K562 (cell line): Measurements from ENCODE around the gene DISC1. TPM values are rescaled to one million over a fixed set of nuclear protein-coding genes. Genes with fewer than 3 reads are reported as not detected.

Experiments
- ATF1 ChIP-seq, 2 experiments: fragments of 450-650 bp in 1 of 2; IDR thresholded peaks; 2 replicates each; pipeline ENCODE4 v1.6.1; 2016; ENCODE audit warnings: missing compliant biosample characterization in 1 of 2, missing genetic modification characterization in 1 of 2
- BHLHE40 ChIP-seq: IDR thresholded peaks from 2 replicates; pipeline ENCODE4 v1.6.1; 2011; ENCODE audit warnings: low read length, improper control_type of control experiment
- CREB5 ChIP-seq: fragments of 250-450 bp; sonication (Bioruptor Pico); IDR thresholded peaks from 2 replicates; pipeline ENCODE4 v1.5.0; 2020; ENCODE audit warnings: mild to moderate bottlenecking
- CSDE1 ChIP-seq, 2 experiments: fragments of 450-650 bp; IDR thresholded peaks; 2 replicates each; pipeline ENCODE4 v1.6.1; 2016; ENCODE audit warnings: mild to moderate bottlenecking in 1 of 2
- EHMT2 ChIP-seq: fragments of 450-650 bp; IDR thresholded peaks from 2 replicates; pipeline ENCODE4 v1.6.1; 2018; ENCODE audit warnings: antibody characterized with exemption
- FIP1L1 ChIP-seq: fragments of 200-400 bp; formaldehyde crosslinking; IDR thresholded peaks from 2 replicates; pipeline ENCODE4 v1.6.1; 2018; ENCODE audit warnings: mild to moderate bottlenecking, low read depth, low read length; ENCODE audit not compliant: poor library complexity, severe bottlenecking
- FOSL1 ChIP-seq: fragments of 200-800 bp; sonication (Bioruptor generic); conservative IDR thresholded peaks from 2 replicates; pipeline ENCODE4 v1.6.1; 2016; ENCODE audit warnings: missing genetic modification characterization, missing compliant biosample characterization
- FOXJ2 ChIP-seq: fragments of 200-800 bp; sonication (Bioruptor generic); IDR thresholded peaks from 2 replicates; pipeline ENCODE4 v1.6.1; 2016; ENCODE audit warnings: missing genetic modification characterization, missing compliant biosample characterization
- JUN ChIP-seq, 2 experiments: sonication (generic) in 1 of 2; formaldehyde crosslinking in 1 of 2; IDR thresholded peaks; 2 replicates each; pipeline versions ENCODE4 v1.6.1 to v1.8.0; 2012 to 2022; ENCODE audit warnings: borderline replicate concordance in 2 of 2, mild to moderate bottlenecking in 2 of 2, improper control_type of control experiment in 1 of 2, low read depth in 1 of 2, low read length in 1 of 2, missing genetic modification reagents in 1 of 2
- KAT2B ChIP-seq: IDR thresholded peaks from one replicate; pipeline ENCODE4 v1.6.1; 2012; ENCODE audit warnings: low read depth, mild to moderate bottlenecking, control low read depth, inconsistent platforms, low read length, moderate library complexity
- KDM2B ChIP-seq: fragments of 250-450 bp; sonication (Bioruptor Pico); IDR thresholded peaks from 2 replicates; pipeline ENCODE4 v1.8.0; 2021; ENCODE audit warnings: mild to moderate bottlenecking, moderate library complexity
- MCM3 ChIP-seq: fragments of 450-650 bp; IDR thresholded peaks from 2 replicates; pipeline ENCODE4 v1.6.1; 2016
- MITF ChIP-seq: IDR thresholded peaks from 2 replicates; pipeline ENCODE4 v1.6.1; 2014; ENCODE audit warnings: antibody characterized with exemption
- RBM17 ChIP-seq: fragments of 200-400 bp; formaldehyde crosslinking; IDR thresholded peaks from 2 replicates; pipeline ENCODE4 v1.6.1; 2017; ENCODE audit warnings: low read depth, mild to moderate bottlenecking, low read length, borderline replicate concordance
- SIX5 ChIP-seq, 2 experiments: IDR thresholded peaks; 2 replicates each; pipeline ENCODE4 v1.6.1; 2011; ENCODE audit warnings: low read length in 2 of 2, borderline replicate concordance in 1 of 2, low read depth in 1 of 2, mild to moderate bottlenecking in 1 of 2, moderate library complexity in 1 of 2; ENCODE audit not compliant: insufficient read depth in 1 of 2
- SRSF3 ChIP-seq: fragments of 200-400 bp; formaldehyde crosslinking; IDR thresholded peaks from 2 replicates; pipeline ENCODE4 v1.6.1; 2016; ENCODE audit warnings: mild to moderate bottlenecking, low read length, moderate library complexity; ENCODE audit not compliant: insufficient read depth
- THRA ChIP-seq: fragments of 450-650 bp; IDR thresholded peaks from 2 replicates; pipeline ENCODE4 v1.6.1; 2017; ENCODE audit warnings: mild to moderate bottlenecking, moderate library complexity
- WHSC1 ChIP-seq: IDR thresholded peaks from one replicate; pipeline ENCODE4 v1.6.1; 2012; ENCODE audit warnings: low read length, control low read depth, inconsistent platforms
- ZBTB11 ChIP-seq, 3 experiments: fragments of 200-800 bp in 1 of 3; fragments of 250-450 bp in 1 of 3; fragments of 450-650 bp in 1 of 3; sonication (Bioruptor Pico) in 1 of 3; sonication (Bioruptor generic) in 1 of 3; formaldehyde crosslinking in 1 of 3; IDR thresholded peaks; 2 replicates each; pipeline versions ENCODE4 v1.6.1 to v1.8.0; 2016 to 2022; ENCODE audit warnings: mild to moderate bottlenecking in 2 of 3, missing genetic modification characterization in 2 of 3, missing compliant biosample characterization in 1 of 3, moderate library complexity in 1 of 3
- ZC3H4 ChIP-seq: sonication (generic); formaldehyde crosslinking; IDR thresholded peaks from 2 replicates; pipeline ENCODE4 v1.9.0; 2021; ENCODE audit warnings: missing genetic modification reagents, borderline replicate concordance
- polyA plus RNA-seq, 8 experiments: library from polyadenylated mRNA; depleted of rRNA in 4 of 8; stranded (reverse) in 5 of 8; unstranded in 3 of 8; fragments of >200 nt; fragmentation: Nextera tagmentation in 2 of 8; fragmentation: Illumina TruSeq in 1 of 8; extraction: Ambion mirVana in 2 of 8; extraction: Trizol in 1 of 8; gene quantifications; 2 replicates each; pipeline versions ENCODE4 v1.2.1 to v1.2.3, GENCODE V29; 2011 to 2014; ENCODE audit warnings: inconsistent platforms in 1 of 8, missing spikeins in 1 of 8
- total RNA-seq, 7 experiments: library from RNA; depleted of rRNA in 6 of 7; stranded (reverse); fragments of >200 nt in 6 of 7; fragmentation: Illumina TruSeq in 2 of 7; extraction: Trizol in 2 of 7; gene quantifications; 2 replicates each; pipeline versions ENCODE4 v1.2.1 to v1.2.3, GENCODE V29; 2011 to 2021; ENCODE audit warnings: low replicate concordance in 1 of 7

The DISC1 gene
- total and polyA plus RNA-seq, 9 of the 15 experiments (the other 6 are each of a cell fraction or from before 2014, with no cell fraction given): 0.01 to 0.11 (median 0.08) TPM; not detected in 1

- TF ChIP-seq THRA (no peak), ATF1 (CRISPR knock-in tag; IDR thresholded peaks at IDR 0.05) (no peak), ATF1 (tag; IDR thresholded peaks at IDR 0.05) (0 out of 2 replicates have a peak, but pooled peaks have one; percentile 3), FOXJ2 (tag) (no peak), MCM3 (no peak), RBM17 (no peak), CREB5 (CRISPR knock-in tag) (no peak), FIP1L1 (no peak), SIX5 (IDR thresholded peaks at IDR 0.05; ENCODE audit: borderline replicate concordance in 1 of 2, insufficient read depth in 1 of 2, low read depth in 1 of 2, low read length in 2 of 2) (no peak), CSDE1 (IDR thresholded peaks at IDR 0.05) (no peak), MITF (no peak), EHMT2 (0 out of 2 replicates have a peak, but pooled peaks have one; percentile 31), JUN (IDR thresholded peaks at IDR 0.05; ENCODE audit: borderline replicate concordance, low read depth, low read length) (no peak), JUN (CRISPR knock-in tag; IDR thresholded peaks at IDR 0.05; ENCODE audit: borderline replicate concordance) (no peak), BHLHE40 (no peak), WHSC1 (no peak), ZBTB11 (CRISPR knock-in tag; IDR thresholded peaks at IDR 0.05) (no peak), FOSL1 (tag) (no peak), KAT2B (no peak), KDM2B (CRISPR knock-in tag) (no peak), ZC3H4 (CRISPR knock-in tag) (no peak), SRSF3 (no peak)
These were observed 22.9 kb upstream of the DISC1 start (continued) for GRCh38 chr1:231603598-231604275.
